Measurements from ENCODE around the gene TAF5.
"Not testable (repeated sequence)": the region's sequence is repeated elsewhere in the genome, so short reads cannot be mapped to it uniquely, and the experiment has no call there.

Gene TAF5
- total RNA-seq: 17.7 to 22.7 (median 22.6) reads per million in 4 donors

DNA sequence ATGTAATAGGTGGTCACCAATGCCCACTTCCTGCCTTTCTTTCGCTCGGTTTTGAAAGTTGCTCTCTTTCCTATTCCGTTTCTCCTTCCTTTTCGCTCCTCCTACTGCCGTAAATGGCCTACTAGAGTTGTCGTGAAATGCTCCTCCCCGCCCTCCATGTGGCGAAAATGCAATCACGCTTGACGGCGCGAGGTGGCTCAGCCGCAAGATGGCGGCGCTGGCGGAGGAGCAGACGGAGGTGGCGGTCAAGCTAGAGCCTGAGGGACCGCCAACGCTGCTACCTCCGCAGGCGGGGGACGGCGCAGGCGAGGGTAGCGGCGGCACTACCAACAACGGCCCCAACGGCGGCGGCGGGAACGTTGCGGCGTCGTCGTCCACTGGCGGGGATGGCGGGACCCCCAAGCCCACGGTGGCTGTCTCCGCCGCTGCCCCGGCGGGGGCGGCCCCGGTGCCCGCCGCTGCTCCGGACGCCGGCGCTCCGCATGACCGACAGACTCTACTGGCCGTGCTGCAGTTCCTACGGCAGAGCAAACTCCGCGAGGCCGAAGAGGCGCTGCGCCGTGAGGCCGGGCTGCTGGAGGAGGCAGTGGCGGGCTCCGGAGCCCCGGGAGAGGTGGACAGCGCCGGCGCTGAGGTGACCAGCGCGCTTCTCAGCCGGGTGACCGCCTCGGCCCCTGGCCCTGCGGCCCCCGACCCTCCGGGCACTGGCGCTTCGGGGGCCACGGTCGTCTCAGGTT, at the start of gene TAF5:
TAF5 (plus strand) TSS at position 195 of the 737 bp plus-strand sequence; CDS start at position 209, 14 bp downstream.
- DNase-seq: peak; percentile 76 to 96 (median 84)

DNA sequence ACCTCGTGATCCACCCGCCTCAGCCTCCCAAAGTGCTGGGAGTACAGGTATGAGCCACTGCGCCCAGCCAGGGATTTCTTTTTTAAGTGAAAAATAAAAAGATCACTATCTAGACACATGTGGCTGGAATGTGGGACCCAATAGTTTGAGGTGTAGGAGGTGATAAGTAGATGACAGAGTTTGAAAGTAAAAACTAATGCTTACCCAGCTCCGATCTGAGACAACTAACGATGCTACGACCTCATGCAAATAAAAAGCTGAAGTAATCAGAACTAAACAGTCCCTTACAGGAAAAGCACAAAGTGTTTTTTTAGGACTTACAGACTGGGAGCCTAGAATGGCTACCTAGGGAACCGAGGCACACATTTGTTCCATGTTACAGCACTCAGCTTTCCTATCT, 39.9 kb upstream of the TAF5 start:
- DNase-seq: no peak

DNA sequence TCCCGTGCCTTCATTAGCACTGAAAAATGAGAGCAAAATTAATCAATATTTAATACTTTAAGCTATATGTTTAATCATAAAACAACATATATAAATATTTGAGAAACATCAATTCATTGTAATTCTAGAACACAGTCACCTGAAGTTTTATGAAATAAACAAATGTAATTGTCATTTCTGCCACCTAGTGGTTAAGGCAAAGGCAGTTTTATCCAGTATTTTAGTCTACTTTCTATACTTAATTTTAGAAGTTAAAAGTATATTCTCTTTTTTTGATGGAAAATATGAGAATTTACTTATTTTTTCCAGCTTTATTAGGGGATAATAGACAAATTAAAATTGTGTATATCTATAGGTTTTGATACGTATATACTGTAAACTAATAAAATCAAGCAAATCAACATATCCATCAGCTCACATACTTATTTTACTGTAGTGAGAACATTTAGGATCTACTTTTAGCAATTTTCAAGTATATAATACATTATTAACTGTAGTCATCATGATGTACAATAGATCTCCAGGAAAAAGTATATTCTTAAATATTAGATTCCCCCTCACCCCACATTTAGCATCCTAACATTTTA, 33.7 kb upstream of the TAF5 start:
- peak in 1 of 5 donors; percentile 11 for DNase-seq

DNA sequence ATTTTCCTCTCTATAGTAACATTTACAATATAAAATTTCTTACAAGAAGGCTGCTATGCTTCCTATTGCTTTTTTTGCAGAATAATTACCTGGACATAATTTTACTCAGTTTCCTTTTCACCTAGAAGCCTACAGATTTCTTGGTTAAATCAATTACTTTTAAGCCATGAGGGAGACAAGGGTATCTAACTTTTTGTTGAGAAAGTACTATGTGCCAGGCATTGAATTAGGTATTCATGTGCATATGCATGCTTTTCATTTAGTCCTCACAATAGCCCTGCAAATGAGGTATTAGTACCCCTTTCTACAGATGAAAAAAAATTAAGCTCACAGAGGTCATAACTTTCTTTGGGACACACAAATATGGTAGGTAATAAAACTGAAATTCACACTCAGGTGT, 33.2 kb upstream of the TAF5 start:
- DNase-seq: no peak

DNA sequence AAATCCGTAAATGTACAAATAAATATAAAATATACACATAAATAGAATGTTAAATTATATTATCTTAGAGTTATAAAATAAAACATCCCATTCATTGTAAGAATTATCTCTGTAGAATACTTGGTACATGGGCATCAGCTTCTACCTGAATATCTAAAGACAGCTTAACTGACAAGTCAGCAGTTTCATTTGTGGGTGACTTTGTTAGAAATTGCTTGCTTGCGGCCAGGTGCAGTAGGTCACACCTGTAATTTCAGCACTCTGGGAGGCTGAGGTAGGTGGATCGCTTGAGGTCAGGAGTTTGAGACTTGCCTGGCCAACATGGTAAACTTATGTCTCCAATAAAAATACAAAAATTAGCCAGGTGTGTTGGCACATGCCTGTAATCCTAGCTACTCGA, 31.4 kb upstream of the TAF5 start:
- DNase-seq: no peak

DNA sequence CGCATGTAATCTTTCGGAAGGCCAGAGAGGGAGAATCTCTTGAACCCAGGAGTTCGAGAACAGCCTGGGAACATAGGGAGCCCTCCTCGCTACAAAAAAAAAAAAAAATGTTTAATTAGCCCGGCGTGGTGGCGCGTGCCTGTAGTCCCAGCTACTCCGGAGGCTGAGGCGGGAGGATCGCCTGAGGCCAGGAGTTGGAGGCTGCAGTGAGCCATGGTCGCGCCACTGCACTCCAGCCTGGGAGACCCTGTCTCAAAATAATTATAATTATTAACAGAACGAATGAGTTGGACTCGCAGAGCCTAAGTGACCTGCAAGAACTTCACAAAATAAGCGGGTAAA, 17.6 kb upstream of the TAF5 start:
- DNase-seq: no peak

DNA sequence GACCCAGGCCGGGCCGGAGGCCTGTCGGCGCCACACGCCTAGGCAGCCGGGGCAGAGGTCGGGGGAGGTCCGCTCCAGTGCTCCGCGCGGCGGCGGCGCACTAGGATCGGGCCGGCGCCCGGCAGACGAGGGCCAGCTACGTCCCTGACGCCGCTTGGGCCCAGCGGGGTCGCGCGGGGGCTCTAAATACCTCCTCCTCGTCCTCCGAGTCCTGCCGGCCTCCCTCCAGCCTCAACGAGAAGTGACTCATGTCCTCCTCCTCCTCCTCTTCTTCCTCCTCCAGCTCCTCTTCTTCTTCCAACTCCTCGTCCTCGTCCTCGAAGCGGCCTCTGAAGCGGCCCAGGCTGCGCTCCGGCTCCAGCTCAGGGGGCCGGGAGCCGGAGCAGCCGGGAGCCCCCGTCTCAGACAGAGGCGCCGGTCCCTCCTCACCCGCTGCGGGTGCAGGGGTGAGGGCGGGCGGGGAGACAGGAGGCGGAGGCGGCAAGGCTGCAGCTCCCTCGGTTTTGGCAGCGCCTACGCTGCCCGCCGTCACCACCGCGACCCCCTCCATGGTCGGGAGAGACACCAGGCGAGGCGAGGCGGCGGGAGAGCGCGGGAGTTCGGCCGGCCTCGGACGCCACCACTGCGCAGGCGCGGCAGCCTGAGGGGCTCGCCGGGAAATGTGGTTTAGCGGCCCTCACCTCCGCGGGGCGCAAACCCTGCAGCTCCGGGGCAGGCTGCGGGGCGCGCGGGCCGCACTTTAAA, 17.1 kb upstream of the TAF5 start, which contains the start of gene PCGF6:
PCGF6 (minus strand) TSS at position 624 of the 744 bp plus-strand sequence; CDS start at position 550, 74 bp downstream.
- DNase-seq: peak; percentile 38 to 79 (median 52)

DNA sequence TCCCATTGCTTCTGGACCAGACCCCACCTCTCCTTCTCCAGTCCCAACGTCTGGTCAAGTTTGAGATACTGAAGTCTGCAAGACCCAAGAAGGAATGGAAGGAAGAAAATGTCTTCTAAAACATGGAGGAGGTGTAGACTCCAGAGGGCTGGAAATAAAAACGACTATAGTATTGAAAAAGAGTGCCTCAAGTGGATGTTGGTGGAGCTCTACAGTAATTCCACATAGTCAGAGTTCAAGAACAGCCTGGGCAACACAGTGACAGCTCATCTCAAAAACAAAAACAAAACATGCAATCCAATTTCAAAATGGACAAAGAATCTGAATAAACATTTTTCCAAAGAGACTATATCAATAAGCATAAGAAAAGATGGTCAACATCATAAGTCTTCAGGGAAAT, 14.5 kb upstream of the TAF5 start:
- no peak for DNase-seq

DNA sequence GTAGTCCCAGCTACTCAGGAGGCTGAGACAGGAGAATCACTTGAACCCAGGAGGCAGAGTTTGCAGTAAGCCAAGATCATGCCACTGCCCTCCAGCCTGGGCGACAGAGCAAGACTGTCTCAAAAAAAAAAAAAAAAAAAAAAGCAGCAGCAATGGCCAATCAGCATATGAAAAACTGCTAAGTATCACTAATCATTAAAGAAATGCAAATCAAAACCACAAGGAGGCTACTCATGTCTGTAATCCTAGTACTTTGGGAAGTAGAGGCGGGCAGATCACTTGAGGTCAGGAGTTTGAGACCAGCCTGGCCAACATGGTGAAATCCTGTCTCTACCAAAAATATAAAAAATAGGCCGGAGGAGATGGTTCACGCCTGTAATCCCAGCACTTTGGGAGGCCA, 13.2 kb upstream of the TAF5 start:
- DNase-seq: not testable (repeated sequence)

DNA sequence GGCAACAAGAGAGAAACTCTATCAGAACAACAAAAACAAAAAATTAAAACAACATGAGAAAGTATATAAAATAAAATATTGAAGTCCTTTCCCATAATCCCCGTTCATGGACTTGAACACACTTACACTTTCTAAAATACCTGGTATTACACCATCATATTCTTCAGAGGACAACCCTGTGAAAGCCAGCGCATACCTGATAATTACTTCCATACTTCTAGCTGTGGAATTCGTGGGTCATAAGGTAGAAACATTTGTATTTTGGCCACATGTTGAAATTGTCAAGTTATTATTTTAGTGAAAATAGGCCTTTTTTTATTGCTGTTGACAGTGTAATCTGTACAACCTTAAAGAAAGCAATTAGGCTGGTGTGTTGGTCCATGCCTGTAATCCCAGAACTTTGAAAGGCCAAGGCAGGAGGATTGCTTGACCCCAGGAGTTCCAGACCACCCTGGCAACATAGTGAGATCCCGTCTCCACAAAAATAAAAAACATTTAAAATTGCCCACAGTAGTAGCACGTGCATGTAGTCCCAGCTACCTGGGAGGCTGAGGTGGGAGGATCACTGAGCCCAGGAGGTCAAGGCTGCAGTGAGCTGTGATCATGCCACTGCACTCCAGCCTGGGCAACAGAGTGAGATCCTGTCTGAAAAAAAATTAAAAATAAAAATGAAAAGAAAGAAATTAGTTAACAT, 11.7 kb upstream of the TAF5 start:
- no peak for DNase-seq

DNA sequence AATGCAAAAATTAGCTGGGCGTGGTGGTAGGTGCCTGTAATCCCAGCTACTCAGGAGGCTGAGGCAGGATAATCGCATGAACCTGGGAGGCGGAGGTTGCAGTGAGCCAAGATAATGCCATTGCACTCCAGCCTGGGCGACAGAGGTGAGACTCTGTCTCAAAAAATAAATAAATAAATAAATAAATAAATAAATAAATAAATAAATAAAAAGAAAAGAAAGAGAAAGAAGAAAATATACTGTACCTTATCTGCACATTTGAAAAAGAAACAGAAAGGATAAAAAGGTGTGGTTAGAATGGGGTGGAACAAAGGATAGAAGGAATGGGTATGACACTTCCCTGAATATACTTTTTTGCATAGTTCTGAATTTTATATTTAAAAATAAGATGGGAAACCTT, 8.3 kb upstream of the TAF5 start:
- not testable (repeated sequence) for DNase-seq

DNA sequence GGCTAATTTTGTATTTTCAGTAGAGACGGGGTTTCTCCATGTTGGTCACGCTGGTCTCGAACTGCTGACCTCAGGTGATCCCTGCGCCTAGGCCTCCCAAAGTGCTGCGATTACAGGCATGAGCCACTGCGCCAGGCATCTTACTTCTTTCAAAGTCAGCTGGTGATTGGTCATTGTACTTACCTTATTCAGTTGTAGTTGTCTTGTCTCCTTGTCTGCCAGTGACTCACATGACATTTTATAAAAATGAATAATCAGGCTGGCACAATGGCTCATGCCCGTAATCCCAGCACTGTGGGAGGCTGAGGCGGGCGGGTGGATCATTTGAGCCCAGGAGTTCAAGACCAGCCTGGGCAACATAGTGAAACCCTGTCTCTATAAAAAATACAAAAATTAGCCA, 7.0 kb upstream of the TAF5 start:
- not testable (repeated sequence) for DNase-seq

DNA sequence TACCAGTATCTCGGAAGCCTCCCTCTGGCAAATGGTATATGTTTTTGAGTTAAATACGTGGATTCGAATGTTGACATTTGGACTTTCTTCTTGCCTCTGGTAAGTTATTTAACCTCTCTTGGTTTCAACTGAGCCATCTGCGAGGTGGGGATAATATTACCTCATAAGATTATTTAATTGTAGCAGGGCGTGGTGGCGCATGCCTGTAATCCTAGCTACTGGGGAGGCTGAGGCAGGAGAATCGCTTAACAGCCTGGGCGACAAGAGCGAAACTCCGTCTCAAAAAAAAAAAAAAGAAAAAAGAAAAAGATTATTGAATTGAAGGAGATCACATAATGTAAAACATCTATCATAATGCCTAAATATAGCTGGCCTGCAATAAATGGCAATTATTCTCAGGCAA, 396 bp upstream of the TAF5 start:
- no peak for DNase-seq

DNA sequence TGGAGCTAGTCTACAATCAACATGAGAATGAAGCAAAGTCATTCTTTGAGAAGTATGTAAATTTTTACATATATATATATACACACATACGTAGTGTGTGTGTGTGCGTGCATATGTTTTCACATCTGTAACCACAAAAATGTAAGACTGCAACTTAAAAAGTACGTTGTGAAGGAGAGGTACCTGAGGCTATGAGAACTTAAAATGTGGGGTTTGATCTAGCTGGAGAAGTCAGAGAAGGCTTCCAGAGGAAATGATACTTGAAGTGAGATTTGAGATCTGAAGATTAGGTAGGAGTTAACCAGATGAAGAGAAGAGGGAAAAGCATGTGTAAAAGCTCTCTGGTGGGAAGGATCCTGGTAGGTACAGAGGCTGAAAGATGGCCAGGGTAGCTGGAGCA, 5.8 kb downstream of the TAF5 start:
- no peak for DNase-seq

DNA sequence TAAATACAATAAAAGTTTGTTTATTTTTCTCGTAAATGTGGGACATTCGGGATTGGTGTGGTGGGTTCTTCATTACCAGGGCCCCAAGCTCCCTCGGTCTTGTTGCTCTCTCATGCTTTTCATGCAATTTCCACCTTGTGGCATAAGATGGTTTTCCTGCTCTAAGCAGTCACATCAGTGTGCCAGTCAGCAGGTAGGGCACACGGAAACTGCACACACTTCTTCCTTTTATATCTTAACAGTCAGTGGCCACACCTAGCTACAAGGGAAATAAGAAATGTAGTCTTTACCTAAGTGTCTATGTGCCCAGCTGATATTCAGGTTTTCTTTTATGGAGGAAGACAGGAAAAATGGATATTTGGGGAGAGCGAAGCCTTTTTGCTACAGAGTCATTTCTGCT, 6.5 kb downstream of the TAF5 start:
- no peak for DNase-seq

DNA sequence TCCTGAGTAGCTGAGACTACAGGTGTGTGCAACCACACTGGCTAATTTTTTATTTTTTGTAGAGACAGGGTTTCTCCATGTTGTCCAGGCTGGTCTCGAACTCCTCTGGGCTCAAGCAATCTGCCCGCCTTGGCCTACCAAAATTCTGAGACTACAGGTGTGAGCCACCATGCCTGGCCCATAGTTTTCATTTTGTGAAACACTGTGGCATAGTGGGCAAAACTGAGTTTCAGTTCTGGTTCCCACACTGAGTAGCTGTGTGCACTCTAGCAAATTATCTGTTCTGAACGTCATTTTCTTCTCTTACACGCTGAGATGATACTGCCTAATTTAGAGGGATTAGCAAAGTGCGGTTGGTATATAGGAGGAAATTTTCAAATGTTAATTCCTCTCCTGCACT, 15.0 kb downstream of the TAF5 start:
- no peak for DNase-seq

DNA sequence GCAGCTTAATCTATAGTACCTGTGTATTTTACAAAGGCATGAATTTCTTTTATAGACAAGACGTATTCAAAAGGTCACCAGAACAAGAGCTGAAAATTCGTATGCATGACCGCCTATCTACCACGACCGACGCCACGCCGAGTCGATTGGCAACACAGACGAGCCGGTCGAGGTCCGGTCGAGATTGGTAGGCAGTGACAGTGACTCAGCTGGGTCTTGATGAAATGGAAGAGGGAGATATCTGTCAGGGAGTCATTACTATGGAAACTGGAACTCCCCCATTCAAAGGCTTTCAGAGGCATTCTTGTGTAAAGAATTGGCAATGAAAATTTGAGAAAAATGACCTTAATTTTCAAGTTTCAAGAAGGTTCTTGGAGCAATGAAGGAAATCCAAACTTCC, 26.4 kb downstream of the TAF5 start:
- no peak for DNase-seq

DNA sequence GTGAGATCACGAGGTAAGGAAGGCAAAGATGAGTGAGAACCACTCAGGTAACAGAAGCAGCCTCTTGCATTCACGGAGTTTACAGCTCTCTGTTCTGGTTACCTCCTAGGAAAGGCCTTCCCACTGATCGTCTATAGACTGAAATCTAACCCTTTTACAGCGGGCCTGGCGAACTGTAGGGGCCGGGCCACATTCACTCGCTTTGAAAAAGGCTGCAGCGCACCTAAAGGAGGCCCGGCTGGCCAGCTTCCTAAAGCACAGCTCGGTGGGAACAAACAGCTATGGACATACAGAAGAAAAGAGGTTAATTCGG, 27.9 kb downstream of the TAF5 start:
- DNase-seq: no peak

DNA sequence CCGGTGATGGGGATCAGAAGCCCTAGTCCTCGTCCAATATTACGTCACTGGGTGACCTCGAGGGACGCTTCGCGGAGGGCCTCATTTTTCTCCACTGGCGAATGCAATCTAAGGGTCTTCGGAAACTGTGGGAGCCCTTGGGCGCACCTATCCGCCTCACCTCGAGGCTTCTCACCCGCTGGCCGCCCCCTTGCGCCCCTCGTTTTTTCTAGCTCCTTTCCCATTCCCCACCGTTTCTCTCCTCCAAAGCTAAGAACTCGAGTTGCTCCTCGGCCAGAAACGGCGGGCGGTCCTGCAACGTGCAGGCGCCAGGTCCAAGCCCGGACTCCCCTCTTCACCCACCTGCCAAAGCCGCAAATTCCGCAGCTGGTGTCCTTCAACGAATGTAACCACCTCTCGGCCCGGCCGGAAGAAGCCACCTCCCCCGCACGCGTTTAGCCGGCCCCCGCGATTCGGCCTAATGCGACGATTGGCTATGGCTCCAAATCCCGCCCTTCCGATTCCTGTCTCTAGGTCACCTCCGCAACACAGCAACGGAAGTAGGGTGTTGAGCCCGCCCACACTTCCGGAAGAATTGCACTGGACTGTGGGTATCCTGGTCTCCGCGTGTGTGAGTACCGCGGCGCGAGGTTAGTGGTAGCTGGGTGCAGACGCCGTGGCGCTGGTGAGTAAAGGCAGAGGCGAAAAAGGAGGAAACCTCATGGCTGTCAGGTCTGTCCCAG, 28.5 kb downstream of the TAF5 start, which contains the start of the genes ATP5MK and PDCD11:
ATP5MK (minus strand) TSS at position 409 of the 722 bp plus-strand sequence. CDS start 4,018 bp downstream, outside the sequence.
PDCD11 (plus strand) TSS at position 560 of the 722 bp plus-strand sequence. CDS start 1,801 bp downstream, outside the sequence.
- DNase-seq: peak; percentile 88 to 97 (median 91)

DNA sequence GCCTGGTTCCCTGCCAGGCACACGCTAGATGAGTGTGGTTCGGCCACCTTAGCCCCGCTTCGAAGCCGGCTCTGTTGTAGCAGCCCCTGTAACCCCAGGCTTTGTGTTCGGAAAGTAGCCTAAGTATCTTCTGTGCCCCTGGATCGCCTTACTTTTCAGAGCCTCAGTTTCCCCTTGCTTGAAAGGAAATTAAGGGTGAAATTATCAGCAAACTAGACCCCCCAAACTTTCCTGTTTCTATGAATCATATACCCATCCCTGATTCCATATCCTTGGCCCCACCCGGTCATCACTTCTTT, 29.0 kb downstream of the TAF5 start:
- DNase-seq: no peak

DNA sequence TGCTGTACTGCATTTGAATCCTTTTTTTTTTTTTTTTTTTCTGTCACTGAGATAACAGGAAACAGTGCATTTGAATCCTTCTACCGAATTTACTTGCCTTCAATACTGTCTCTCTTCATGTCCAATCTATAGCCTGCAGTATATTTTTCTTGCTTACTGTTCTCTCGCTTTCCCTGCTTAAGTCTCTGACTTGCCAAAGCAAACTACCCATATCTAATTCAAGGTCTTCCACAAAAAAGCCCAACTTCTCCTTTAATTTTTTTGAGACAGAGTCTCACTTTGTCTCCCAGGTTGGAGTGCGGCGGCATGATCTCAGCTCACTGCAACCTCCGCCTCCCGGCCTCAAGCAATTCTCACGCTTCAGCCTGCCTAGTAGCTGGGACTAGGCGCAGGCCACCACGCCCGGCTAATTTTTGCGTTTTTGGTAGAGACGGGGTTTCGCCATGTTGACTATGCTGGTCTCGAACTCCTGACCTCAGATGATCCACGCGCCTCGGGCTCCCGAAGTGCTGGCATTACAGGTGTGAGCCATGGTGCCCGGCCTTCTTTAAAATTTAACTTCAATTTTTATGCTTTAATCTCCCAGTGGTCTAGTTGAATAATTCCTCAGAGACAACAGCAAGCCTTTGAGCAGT, 29.5 kb downstream of the TAF5 start:
- no peak for DNase-seq

DNA sequence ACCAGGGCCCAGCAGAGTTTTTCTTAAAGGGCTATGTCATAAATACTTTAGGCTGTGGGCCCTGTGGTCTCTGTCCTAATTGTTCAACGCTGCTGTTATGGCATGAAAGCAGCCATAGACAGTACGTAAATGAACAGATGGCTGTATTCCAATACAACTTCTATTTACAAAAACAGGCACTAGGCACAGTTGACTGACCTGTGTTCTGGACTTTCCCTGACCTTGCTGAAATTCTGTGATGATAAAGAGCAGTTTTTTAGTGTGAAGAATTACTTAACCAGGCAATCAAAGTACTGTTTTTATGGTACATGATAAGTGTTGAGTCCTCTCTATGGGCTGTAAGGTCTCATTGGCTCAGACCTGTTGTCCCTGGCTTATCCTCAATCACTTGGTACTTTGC, 45.8 kb downstream of the TAF5 start:
- DNase-seq: no peak

Data from T-helper 1 cell (primary cell).